ENCODE measurements around the gene NINJ1. TPM values are rescaled to one million over a fixed set of nuclear protein-coding genes. Genes with fewer than 3 reads are reported as not detected.

The NINJ1 gene
- total RNA-seq, 1 donor from 2014 or later = 21.6 TPM

- Mint-ChIP-seq H3K27ac (no peak overlapping the region), H3K4me3 (no peak overlapping the region), H3K36me3 (no peaks in the 10 kb centered on the region), H3K4me1 (ENCODE audit: unreplicated experiment) (peaks cover 16% of the 10 kb centered on the region), H3K9me3 (no peaks in the 10 kb centered on the region), H3K27me3 (no peaks in the 10 kb centered on the region)
- TF ChIP-seq CTCF (conservative IDR thresholded peaks at IDR 0.05) = no peak
- no peak for DNase-seq (ENCODE audit: extremely low spot score, unreplicated experiment)
Measured at GRCh38 chr9:93171261-93171990, 37.4 kb upstream of the NINJ1 start.

GRCh38 chr9:93170571-93170970 is 36.5 kb upstream of the NINJ1 start:
- peaks cover 16% of the 10 kb centered on the region for H3K4me1 Mint-ChIP-seq (ENCODE audit: unreplicated experiment)
- TF ChIP-seq CTCF (conservative IDR thresholded peaks at IDR 0.05) = no peak
- H3K4me3 Mint-ChIP-seq = no peak overlapping the region
- no peaks in the 10 kb centered on the region for H3K27me3 Mint-ChIP-seq
- no peak overlapping the region for H3K27ac Mint-ChIP-seq
- DNase-seq (ENCODE audit: extremely low spot score, unreplicated experiment) = no peak
- H3K9me3 Mint-ChIP-seq = no peaks in the 10 kb centered on the region
- no peaks in the 10 kb centered on the region for H3K36me3 Mint-ChIP-seq

- H3K4me1 Mint-ChIP-seq (ENCODE audit: unreplicated experiment) = peaks cover 16% of the 10 kb centered on the region
- no peak overlapping the region for H3K4me3 Mint-ChIP-seq
- DNase-seq (ENCODE audit: extremely low spot score, unreplicated experiment) = no peak
- H3K27me3 Mint-ChIP-seq = no peaks in the 10 kb centered on the region
- H3K36me3 Mint-ChIP-seq = no peaks in the 10 kb centered on the region
- no peaks in the 10 kb centered on the region for H3K9me3 Mint-ChIP-seq
- TF ChIP-seq CTCF (conservative IDR thresholded peaks at IDR 0.05) = no peak
- no peak overlapping the region for H3K27ac Mint-ChIP-seq
Measured at GRCh38 chr9:93169444-93169843, 35.4 kb upstream of the NINJ1 start.

GRCh38 chr9:93168581-93168980 is 34.5 kb upstream of the NINJ1 start:
- Mint-ChIP-seq H3K27ac (no peak overlapping the region), H3K9me3 (no peaks in the 10 kb centered on the region), H3K4me3 (no peak overlapping the region), H3K27me3 (no peaks in the 10 kb centered on the region), H3K36me3 (no peaks in the 10 kb centered on the region), H3K4me1 (ENCODE audit: unreplicated experiment) (peaks cover 11% of the 10 kb centered on the region)
- TF ChIP-seq CTCF (conservative IDR thresholded peaks at IDR 0.05) = no peak
- no peak for DNase-seq (ENCODE audit: extremely low spot score, unreplicated experiment)

- H3K36me3 Mint-ChIP-seq = no peaks in the 10 kb centered on the region
- DNase-seq (ENCODE audit: extremely low spot score, unreplicated experiment) = no peak
- TF ChIP-seq CTCF (conservative IDR thresholded peaks at IDR 0.05) = no peak
- no peak overlapping the region for H3K4me3 Mint-ChIP-seq
- H3K27ac Mint-ChIP-seq = no peak overlapping the region
- no peaks in the 10 kb centered on the region for H3K9me3 Mint-ChIP-seq
- peaks cover 4% of the 10 kb centered on the region for H3K4me1 Mint-ChIP-seq (ENCODE audit: unreplicated experiment)
- H3K27me3 Mint-ChIP-seq = no peaks in the 10 kb centered on the region
Measured at GRCh38 chr9:93167838-93168237, 33.8 kb upstream of the NINJ1 start.

All from type B pancreatic cell (in vitro differentiated cells).